CD1c-positive myeloid dendritic cell (primary cell): Measurements from ENCODE around the gene TLR5.

Experiments
- DNase-seq: peaks from one replicate; pipeline ENCODE4 v3.0.0-alpha.2; 2016; ENCODE audit errors: extremely low spot score

Gene TLR5

GRCh38 chr1:223147873-223148272 is 4.8 kb upstream of the TLR5 start:
- no peak for DNase-seq

DNA sequence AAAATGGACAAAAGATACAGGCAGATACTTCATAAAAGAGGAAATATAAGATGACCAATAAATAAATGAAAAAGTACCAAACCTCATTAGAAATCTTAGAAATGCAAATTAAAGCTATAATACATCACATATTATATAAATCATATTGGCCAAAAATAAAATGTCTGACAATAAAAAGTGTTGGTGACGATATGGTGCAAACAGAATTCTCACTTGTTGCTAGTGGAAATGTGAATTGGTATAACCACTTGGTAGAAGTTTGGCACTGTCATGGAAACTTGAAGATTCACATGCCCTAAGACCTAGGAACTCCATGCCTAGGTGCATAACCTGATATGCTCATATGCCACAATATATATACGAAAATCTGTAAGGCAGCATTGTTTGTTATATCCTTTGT is 4.4 kb upstream of the TLR5 start:
- no peak for DNase-seq

DNA sequence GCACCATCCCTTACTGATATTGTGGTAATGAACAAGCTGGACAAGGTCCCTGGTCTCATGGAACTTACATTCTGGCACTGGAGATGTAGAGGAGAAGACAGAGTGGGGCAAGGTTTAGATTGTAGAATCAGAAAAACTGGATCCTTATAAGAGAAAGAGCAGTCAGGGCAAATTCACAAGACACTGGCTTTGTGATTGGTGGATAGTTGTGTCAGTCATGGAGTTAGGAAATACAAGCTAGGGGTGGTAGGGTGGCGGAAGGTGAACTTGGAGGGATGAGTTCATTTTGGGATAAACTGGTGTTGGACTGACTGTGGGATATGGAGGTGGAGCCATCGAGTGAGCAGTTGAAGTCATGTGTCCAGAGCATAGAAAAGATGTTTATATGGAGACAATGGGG is 3.7 kb upstream of the TLR5 start:
- DNase-seq, result no peak

DNA sequence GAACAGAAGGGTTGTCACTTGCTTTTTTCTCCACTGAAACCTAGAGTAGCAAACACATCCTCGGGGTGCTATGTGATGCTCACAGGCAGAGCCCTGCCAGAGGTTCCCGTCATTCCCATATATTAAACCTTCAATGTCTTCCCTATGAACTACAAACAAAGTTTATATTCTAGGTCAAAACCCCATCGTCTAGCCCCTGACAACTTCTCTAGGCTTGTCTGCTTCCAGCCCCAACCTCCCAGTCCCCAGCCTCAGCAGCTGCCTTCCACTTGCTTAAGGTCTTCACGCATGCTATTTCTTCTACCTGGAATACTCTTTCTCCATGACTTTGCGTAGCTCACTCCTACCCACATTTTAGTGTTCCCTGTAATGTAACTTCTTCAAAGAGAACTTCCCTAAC is 1.9 kb upstream of the TLR5 start:
- peak; percentile 48 for DNase-seq

GRCh38 chr1:223144431-223144830 is 1.4 kb upstream of the TLR5 start:
- no peak for DNase-seq

DNA sequence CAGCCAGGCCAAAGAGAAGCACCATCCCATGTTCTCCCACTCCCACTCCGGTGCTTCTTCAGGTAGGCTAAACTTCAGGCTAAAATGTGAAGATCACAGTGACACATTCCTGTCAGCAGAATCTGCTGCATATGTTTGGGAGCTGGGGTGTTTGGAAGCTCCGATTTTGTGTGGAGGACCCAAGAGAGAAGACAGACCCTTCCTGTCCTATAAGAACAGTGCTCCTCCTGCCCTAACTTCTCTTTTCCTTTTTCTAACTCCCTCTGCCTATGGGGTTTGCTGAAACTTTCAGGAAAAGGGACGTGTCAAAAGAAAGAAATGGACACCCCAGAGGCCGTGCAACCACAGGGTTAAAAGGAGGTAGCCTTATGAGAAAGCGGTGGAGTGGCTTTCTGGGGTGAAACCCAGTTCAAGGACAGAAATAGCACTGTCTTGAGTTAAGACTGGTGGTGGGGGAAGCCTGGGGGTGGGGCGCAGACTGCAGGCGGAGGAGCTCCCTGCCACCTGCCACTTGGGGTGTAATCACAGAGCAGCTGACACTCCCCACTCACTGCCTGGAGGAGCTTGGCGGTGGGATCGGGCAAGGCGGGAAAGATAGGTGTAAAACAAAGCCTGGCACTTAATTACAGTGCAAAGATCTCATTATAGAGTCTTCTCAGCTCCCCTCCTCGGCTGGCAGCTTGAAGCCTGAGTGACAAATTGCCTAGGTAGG is 645 bp upstream of the TLR5 start:
- DNase-seq, result peak; percentile 12

- no peak for DNase-seq
Observed at GRCh38 chr1:223142269-223142668, 779 bp downstream of the TLR5 start.

DNA sequence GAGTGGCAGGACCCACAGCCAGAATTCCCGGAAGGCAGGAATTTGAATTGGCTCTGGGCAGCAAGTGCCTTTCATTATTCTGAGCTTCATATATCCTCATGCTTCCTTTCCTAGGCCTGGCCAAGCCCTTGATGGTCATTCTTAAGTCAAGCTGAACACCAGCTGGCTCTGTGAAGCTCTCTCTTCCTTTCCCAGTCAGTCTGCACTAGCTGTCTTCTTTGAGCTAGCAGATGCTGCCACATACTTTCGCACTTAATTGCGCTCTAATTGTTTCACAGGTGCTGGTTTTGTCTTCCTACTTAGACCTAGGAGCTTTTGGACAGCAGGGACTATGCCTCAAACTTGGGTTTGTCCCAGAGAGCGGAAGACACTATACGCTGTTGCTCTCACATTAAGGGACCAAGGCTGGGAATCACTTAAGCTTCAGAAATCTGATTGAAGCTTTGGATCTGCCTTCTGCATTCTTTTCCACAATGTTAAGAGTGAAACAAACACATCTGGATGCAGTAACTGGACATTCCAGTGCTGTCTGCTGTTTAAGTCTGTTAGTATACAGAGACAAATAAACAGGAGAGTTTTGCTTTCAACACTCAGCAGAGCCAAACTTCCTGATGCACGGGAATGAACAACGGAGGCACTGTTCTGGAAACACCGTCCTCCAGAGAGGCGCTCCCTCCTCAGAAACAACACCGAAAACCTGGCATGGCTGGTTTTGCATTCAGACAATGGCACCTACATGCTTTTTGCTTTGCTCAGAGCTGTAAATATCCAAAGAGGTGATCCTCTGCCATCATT is 2.2 kb downstream of the TLR5 start:
- no peak for DNase-seq

DNA sequence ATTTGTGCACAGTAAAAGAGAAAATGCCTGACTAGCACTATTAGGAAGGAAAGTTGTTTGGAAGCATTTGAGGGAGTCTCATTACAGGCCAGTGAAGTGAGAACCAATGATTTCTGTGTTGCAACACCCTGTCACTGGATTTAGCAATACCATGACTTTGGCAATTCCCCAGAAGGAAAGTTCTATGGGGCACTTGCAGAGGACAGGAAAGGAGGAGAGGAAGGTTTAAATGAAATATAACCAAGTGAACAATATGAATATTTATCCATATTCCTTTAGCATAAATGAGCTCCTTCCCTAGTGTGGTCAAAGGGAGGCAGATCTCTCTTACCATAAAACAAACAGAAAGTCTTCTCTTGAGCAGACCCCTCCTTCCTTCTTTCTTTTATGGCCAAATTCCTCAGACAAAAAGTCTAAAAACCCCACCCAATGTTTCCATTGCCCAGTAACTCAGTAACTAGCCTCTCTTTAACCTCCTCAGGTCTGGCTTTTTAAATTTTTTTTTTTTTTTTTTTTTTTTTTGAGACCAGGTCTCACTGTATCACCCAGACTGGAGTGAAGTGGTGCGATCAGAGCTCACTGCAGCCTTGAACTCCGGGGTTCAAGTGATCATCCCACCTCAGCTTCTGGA is 5.5 kb downstream of the TLR5 start:
- peak; percentile 72 for DNase-seq

DNA sequence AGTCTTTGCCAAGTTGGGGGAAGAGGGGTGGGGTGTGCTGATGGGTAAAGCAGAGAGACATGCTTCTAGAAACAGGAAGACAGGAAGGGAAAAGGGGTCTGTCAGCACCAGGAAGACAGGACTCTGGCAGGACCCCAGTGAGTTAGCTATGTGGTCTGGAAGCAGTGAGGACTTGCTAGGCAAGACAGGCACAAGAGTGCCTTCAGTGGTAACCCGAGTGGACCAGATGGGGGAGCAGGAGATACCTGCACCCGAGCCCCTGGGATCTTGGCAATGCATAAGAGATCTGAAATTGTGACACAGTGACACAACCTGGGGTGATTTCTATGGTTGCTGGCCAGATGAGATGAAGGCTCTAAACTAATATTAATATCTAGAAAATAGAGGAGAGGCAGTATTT is 7.0 kb downstream of the TLR5 start:
- DNase-seq, result no peak

GRCh38 chr1:223135176-223135942 is 7.7 kb downstream of the TLR5 start:
- DNase-seq, result no peak

DNA sequence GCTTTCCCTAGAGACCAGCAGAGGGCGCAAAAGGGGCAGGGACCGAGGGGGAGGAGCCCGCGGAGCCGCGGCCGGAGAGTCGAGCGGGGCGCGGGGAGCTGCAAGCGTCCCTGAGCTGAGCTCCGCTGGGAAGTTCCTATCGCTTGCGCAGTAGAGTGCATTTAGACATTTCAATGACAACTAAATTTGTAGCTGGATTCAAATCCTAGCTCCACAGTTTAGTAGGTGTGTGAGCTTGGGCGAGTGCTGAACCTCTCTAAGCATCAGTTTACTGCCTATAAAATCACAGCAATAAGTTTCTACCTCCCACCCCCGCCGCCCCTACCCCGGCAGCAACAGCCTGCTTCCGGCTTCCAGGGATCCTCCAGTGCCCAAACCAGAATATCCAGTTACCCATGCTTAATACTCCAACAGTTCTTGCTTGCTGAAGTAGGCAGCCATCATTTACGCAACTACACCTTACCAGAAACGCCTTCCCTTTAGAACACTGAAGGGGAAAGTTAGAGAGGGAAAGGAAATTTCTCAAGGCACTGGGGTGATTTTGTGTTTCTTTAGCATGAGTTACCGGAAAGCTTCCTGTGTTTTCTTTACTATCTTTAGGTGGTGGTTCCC is 9.1 kb downstream of the TLR5 start:
- peak; percentile 93 for DNase-seq

DNA sequence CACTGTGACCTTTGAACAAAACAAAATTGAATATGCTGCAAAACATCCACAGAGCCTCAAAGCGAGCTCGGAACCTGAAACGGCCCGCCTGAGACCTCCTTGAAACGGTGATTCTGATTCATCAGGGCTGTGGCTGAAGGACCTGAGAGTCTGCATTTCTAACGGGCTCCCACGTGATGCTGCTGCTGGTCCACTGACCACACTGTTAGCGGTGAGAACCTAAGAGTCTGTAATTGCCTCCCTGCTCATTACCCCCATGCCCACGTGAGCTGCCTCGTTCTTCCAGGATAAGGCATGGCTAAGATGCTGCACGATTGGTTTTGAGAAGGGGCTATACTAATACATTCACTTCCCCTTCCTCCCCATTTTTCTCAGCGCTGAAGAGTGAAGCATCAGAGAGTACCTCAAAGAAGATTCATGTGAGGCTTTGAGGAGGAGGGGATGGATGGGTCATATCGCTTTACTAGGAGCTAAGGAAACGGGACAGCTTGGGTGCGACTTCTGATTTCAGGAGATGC is 9.7 kb downstream of the TLR5 start:
- DNase-seq, result no peak

DNA sequence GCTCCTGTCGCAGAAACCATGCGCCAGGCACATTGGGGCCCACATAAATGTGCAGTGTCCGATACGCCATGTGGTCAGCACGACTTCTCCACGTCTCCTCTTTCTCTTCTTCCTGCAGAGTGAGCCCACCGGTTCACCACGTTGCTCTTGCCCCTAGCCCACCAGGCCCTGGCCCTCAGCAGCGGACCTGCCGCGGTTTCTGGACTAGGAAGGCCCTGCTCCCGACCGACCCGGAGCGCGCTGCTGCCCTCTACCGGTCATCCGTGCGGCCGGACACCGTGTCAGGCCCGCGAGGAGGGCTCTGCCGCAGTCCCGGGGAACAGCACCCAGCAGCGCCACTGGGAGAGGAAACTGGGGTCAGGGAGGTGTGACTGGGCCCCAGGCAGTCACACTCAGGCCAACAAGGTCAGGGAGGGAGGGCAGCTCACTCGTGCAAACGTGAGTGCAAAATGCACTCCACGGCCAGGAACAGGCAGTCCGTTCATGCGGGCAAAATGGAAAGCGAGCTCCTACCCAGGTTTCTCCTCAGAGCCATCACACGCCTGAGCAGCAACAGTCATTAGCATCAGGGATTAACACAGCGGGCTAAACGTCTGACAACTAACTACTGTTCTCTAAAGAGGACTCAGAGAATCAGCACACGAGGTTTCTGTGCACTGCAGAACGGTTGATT is 13.7 kb downstream of the TLR5 start:
- DNase-seq, result peak; percentile 62

DNA sequence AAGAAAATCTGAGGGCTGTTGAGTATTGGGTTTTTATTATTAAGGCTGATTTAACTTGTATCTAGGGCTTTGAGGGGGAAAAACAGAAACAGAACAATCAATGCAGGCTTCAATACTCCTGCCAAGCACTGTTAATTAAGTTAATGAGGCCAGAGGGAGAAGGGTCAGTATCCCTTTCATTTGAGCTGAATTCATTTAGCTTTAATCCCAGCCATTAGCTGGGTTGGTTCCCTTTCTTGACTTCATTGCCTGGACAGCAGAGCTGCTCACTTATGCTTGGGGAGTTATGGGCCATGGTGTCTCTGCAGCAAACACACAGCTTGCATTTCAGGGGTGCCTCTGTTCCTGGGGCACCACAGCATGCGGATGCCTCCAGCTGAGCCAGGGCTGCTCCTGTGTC is 16.3 kb downstream of the TLR5 start:
- DNase-seq, result no peak

DNA sequence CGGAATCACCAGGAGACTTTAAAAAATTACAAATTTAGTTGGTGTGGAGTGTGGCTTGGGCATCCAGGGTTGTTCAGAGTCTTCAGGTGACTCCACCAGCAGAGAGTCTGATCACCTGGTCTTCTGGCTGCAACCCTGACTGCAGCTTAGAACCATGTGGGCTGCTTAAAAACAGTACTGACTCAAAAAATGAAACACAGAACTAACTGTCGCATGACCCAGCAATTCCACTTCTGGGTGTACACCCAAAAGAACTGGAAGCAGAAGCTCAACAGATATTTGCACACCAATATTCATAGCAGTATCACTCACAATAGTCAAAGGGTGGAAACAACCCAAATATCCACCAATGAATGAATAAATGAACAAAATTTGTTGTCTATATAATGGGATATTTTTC is 17.3 kb downstream of the TLR5 start:
- DNase-seq, result no peak

GRCh38 chr1:223123011-223123610 is 19.9 kb downstream of the TLR5 start:
- no peak for DNase-seq

GRCh38 chr1:223118418-223118817 is 24.6 kb downstream of the TLR5 start:
- DNase-seq, result no peak

- no peak for DNase-seq
Observed at GRCh38 chr1:223116950-223117349, 26.1 kb downstream of the TLR5 start.

DNA sequence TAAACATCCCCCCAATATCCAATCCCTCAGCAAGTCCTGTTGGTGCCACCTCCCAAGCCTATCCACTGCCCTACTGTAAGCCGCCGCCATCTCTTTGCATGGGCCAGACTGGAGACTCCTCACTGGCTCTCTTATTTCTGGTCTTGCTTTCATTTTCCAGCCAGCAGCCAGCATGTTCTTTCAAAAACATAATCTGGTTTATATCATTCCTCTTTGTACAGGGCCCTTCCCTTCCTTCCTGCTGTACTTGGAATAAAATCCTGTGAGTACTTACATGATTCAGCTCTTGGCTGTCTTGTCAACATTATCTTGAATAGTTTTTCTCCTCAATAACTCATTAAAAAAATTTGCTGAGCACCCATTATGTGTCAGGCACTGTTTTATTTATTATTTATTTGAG is 28.2 kb downstream of the TLR5 start:
- DNase-seq, result no peak

GRCh38 chr1:223110952-223111351 is 32.1 kb downstream of the TLR5 start:
- peak; percentile 10 for DNase-seq
